Nephron progenitor cell (in vitro differentiated cells): ENCODE results near the gene RNF41.
"Not testable (repeated sequence)": the region's sequence is repeated elsewhere in the genome, so short reads cannot be mapped to it uniquely, and the experiment has no call there.

Experiments
- DNase-seq: peaks from one replicate; pipeline ENCODE4 v3.0.0; 2021
- H3K27ac Mint-ChIP-seq: 2 replicates; pipeline ENCODE4 v1.8.0; 2021; ENCODE audit warnings: mild to moderate bottlenecking, moderate library complexity, mixed read lengths
- H3K27me3 Mint-ChIP-seq: 2 replicates; pipeline ENCODE4 v1.8.0; 2021; ENCODE audit warnings: mild to moderate bottlenecking, low read depth, mixed read lengths; ENCODE audit not compliant: poor library complexity
- H3K36me3 Mint-ChIP-seq: 2 replicates; pipeline ENCODE4 v1.8.0; 2021; ENCODE audit warnings: low read depth, mixed read lengths
- H3K4me1 Mint-ChIP-seq: 2 replicates; pipeline ENCODE4 v1.8.0; 2021; ENCODE audit warnings: mixed read lengths
- H3K4me3 Mint-ChIP-seq: 2 replicates; pipeline ENCODE4 v1.8.0; 2021; ENCODE audit warnings: mild to moderate bottlenecking, moderate library complexity, mixed read lengths
- H3K9me3 Mint-ChIP-seq: 2 replicates; pipeline ENCODE4 v1.8.0; 2021; ENCODE audit warnings: mild to moderate bottlenecking, moderate library complexity, mixed read lengths
- CTCF ChIP-seq: fragments of 200-600 bp; sonication (generic); IDR thresholded peaks from 2 replicates; pipeline ENCODE4 v1.5.0; 2021; ENCODE audit warnings: antibody characterized with exemption

Gene RNF41

GRCh38 chr12:56202838-56203237 lies 18.9 kb downstream of the RNF41 start:
- DNase-seq, result no peak
- no peaks in the 10 kb centered on the region for H3K27me3 Mint-ChIP-seq
- no peak for TF ChIP-seq CTCF
- H3K4me3 Mint-ChIP-seq, result no peak overlapping the region
- peak overlapping the region; percentile 4 for H3K27ac Mint-ChIP-seq
- no peaks in the 10 kb centered on the region for H3K4me1 Mint-ChIP-seq
- peaks cover 23% of the 10 kb centered on the region for H3K36me3 Mint-ChIP-seq
- H3K9me3 Mint-ChIP-seq, result no peaks in the 10 kb centered on the region

- H3K36me3 Mint-ChIP-seq, result peaks cover 19% of the 10 kb centered on the region
- no peaks in the 10 kb centered on the region for H3K9me3 Mint-ChIP-seq
- no peak overlapping the region for H3K4me3 Mint-ChIP-seq
- H3K27me3 Mint-ChIP-seq, result no peaks in the 10 kb centered on the region
- peak overlapping the region; percentile 4 for H3K27ac Mint-ChIP-seq
- TF ChIP-seq CTCF, result no peak
- no peak for DNase-seq
- no peaks in the 10 kb centered on the region for H3K4me1 Mint-ChIP-seq
Observed at GRCh38 chr12:56202366-56202765, 19.4 kb downstream of the RNF41 start.

- Mint-ChIP-seq H3K27me3 (no peaks in the 10 kb centered on the region), H3K4me1 (no peaks in the 10 kb centered on the region), H3K27ac (no peak overlapping the region), H3K36me3 (peaks cover 10% of the 10 kb centered on the region), H3K4me3 (no peak overlapping the region), H3K9me3 (no peaks in the 10 kb centered on the region)
- no peak for TF ChIP-seq CTCF
- DNase-seq, result no peak
Observed at GRCh38 chr12:56198836-56199235, 22.9 kb downstream of the RNF41 start.

GRCh38 chr12:56197921-56198635 lies 23.6 kb downstream of the RNF41 start:
- TF ChIP-seq CTCF, result no peak
- Mint-ChIP-seq H3K36me3 (peaks cover 10% of the 10 kb centered on the region), H3K27ac (no peak overlapping the region), H3K4me3 (no peak overlapping the region), H3K27me3 (no peaks in the 10 kb centered on the region), H3K9me3 (no peaks in the 10 kb centered on the region), H3K4me1 (no peaks in the 10 kb centered on the region)
- no peak for DNase-seq

GRCh38 chr12:56196818-56197550 lies 24.7 kb downstream of the RNF41 start:
- H3K27ac Mint-ChIP-seq, H3K27me3 Mint-ChIP-seq, H3K4me3 Mint-ChIP-seq: not testable (repeated sequence)

GRCh38 chr12:56193025-56193578 lies 28.6 kb downstream of the RNF41 start:
- Mint-ChIP-seq H3K36me3 (peaks cover 10% of the 10 kb centered on the region), H3K4me1 (peaks cover 13% of the 10 kb centered on the region), H3K27me3 (peaks cover 4% of the 10 kb centered on the region), H3K9me3 (no peaks in the 10 kb centered on the region), H3K27ac (peak overlapping the region; percentile 31), H3K4me3 (no peak overlapping the region)
- DNase-seq, result peak; percentile 73
- TF ChIP-seq CTCF, result peak; percentile 78

More at GRCh38 chr12:56196818-56197550, 24.7 kb downstream of the RNF41 start:
- not testable (repeated sequence) for H3K36me3 Mint-ChIP-seq, H3K9me3 Mint-ChIP-seq, DNase-seq, H3K4me1 Mint-ChIP-seq
